ENCODE measurements around the gene PSPC1.
"Not testable (repeated sequence)": the region's sequence is repeated elsewhere in the genome, so short reads cannot be mapped to it uniquely, and the experiment has no call there.

PSPC1 gene

GRCh38 chr13:19742643-19743042 is 40.1 kb downstream of the PSPC1 start:
- Histone ChIP-seq H3K27ac (no peak overlapping the region), H3K4me3 (no peak overlapping the region)
- TF ChIP-seq, protein P1, sequence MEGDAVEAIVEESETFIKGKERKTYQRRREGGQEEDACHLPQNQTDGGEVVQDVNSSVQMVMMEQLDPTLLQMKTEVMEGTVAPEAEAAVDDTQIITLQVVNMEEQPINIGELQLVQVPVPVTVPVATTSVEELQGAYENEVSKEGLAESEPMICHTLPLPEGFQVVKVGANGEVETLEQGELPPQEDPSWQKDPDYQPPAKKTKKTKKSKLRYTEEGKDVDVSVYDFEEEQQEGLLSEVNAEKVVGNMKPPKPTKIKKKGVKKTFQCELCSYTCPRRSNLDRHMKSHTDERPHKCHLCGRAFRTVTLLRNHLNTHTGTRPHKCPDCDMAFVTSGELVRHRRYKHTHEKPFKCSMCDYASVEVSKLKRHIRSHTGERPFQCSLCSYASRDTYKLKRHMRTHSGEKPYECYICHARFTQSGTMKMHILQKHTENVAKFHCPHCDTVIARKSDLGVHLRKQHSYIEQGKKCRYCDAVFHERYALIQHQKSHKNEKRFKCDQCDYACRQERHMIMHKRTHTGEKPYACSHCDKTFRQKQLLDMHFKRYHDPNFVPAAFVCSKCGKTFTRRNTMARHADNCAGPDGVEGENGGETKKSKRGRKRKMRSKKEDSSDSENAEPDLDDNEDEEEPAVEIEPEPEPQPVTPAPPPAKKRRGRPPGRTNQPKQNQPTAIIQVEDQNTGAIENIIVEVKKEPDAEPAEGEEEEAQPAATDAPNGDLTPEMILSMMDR (IDR thresholded peaks at IDR 0.05) = no peak
- no peak for DNase-seq (ENCODE audit: low spot score)

- TF ChIP-seq, protein P1 (IDR thresholded peaks at IDR 0.05) = no peak
- H3K27ac ChIP-seq = no peak overlapping the region
- no peak for DNase-seq (ENCODE audit: low spot score)
- no peak overlapping the region for H3K4me3 ChIP-seq
Observed at GRCh38 chr13:19737844-19738557, 44.7 kb downstream of the PSPC1 start.

DNA sequence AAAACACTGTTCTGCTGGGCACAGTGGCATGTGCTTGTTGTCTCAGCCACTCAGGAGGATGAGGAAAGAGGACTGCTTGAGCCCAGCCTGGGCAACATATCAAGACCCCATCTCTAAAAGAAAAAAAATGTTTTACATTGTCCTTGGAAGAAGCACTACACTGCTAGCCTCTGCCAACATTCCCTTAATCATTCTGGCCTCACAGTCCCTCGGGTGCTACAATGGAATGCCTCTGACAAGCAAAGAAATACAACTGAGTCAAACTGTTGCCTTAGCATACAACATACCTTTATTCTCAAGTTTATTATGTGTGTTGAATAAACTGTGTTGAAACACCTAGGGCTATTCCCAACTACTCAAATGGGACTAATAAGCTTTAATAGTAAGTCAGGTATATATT is 56.1 kb downstream of the PSPC1 start:
- DNase-seq (ENCODE audit: low spot score) = no peak
- TF ChIP-seq, protein P1 (IDR thresholded peaks at IDR 0.05) = no peak
- H3K27ac ChIP-seq = no peak overlapping the region
- no peak overlapping the region for H3K4me3 ChIP-seq

DNA sequence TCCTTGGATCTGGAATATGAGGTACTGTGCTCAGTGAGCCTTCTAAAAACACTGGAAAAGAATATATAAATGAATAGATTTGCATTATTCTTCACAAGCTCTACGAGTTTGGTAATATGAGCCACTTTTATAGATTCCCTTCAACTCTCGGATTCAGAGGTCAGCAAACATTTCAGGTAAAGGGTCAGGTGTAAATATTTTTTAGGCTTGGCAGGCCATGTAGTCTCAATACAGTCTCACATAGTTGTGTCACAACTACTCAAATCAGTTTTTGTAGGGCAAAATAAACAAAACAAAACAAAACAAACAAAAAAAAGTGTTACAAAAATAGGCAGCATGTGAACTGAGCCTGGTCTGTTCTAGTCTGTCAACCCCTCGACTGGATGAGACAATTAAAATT is 57.4 kb downstream of the PSPC1 start:
- TF ChIP-seq, protein P1 (IDR thresholded peaks at IDR 0.05) = no peak
- Histone ChIP-seq H3K4me3 (no peak overlapping the region), H3K27ac (no peak overlapping the region)
- DNase-seq (ENCODE audit: low spot score) = no peak

GRCh38 chr13:19720039-19720438 is 62.7 kb downstream of the PSPC1 start:
- no peak overlapping the region for H3K4me3 ChIP-seq
- no peak overlapping the region for H3K27ac ChIP-seq
- TF ChIP-seq, protein P1 (IDR thresholded peaks at IDR 0.05) = no peak
- no peak for DNase-seq (ENCODE audit: low spot score)

DNA sequence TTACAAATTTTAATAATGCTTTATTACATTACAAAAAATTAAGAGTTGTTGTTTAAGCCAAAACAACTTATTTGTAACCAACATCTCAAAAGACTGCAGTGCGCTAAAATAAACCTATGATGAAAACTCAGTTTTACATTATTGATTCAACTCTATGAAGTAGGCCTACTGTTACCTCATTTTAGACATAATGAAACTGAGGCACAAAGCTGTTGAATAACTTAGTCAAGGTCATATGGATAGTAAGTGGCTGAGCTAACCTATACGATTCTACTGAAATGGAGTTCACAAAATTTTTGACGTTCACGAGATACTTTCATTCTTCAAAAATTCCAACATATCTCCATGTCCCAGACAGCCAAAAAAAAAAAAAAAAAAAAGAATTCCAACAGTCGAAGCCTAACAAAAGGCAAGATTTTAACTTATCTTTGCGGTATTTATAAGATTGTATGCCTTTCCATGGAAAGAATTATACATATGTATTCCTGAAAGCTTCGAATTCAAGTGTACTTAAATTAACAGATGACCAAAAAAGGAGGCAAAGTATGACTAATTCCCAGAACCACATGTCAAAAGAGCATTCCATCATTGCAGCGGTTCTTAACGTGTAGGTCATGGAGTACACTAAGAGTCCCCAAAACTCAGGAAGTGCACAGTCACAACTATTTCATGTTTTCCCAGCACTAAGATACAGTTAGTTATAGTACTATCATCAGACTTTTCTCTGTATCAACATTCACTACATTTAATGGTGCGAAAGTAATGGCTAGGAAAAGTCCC is 69.4 kb downstream of the PSPC1 start:
- TF ChIP-seq, protein P1 (IDR thresholded peaks at IDR 0.05) = no peak
- no peak overlapping the region for H3K27ac ChIP-seq
- no peak overlapping the region for H3K4me3 ChIP-seq
- no peak for DNase-seq (ENCODE audit: low spot score)

GRCh38 chr13:19709782-19710181 is 73.0 kb downstream of the PSPC1 start:
- H3K4me3 ChIP-seq; DNase-seq (ENCODE audit: low spot score); H3K27ac ChIP-seq: not testable (repeated sequence)

GRCh38 chr13:19709039-19709438 is 73.7 kb downstream of the PSPC1 start:
- DNase-seq (ENCODE audit: low spot score); H3K4me3 ChIP-seq; H3K27ac ChIP-seq: not testable (repeated sequence)

DNA sequence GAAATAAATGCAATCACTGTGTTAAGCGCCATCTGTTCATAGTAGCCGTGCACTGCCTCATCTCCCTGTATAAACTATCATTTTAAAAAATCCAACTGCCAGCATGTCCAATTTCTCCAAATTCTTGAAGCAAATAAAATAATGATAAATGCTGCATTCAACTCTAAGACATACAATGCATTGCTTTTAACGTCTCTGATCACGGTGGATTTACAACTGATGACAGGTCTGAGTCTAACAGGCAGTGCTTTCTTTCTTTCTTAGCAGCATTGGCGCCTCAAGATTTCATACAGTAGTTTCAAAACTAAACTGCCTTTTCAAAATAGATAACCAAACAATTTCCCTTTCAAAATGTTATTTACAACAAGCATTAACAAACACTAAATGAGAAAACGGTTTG is 78.5 kb downstream of the PSPC1 start:
- H3K27ac ChIP-seq; H3K4me3 ChIP-seq; DNase-seq (ENCODE audit: low spot score): not testable (repeated sequence)

DNA sequence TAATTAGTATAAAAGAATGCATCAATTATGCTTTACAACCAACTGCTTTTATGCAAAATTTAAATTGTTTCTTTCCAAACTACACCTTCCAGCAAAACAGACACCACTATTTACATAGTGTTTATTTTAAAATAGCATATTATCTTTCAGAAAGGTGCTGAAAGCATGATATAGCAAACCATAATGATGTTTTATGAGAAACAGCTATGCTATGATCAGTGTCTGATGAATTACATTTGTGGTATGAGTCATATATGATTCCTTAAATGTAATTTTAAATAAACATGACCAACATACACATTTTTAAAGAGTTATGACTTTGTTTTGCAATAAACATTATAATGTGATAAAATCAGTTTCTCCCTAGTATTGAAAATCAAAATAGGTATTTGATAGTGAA is 81.1 kb downstream of the PSPC1 start:
- not testable (repeated sequence) for DNase-seq (ENCODE audit: low spot score); H3K27ac ChIP-seq; H3K4me3 ChIP-seq

DNA sequence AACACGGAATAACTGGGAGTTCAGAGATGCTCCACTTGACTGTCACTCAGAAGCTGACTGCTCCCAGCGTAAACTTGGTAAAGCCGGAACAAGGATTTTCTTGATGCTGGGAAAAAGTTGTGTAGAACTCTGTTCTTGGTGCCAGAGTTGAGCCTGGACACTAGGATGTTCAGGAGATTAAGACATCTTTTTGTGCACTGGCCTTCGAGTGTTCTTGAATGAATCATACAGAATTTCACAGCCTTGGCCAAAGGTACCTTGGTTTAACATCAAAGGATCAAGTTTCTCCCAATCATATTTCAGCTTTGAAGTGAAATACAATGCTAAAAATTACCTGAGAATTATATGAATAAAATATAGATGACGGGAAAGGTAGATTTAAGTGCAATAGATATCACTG is 81.8 kb downstream of the PSPC1 start:
- DNase-seq (ENCODE audit: low spot score); H3K4me3 ChIP-seq; H3K27ac ChIP-seq: not testable (repeated sequence)

All from coronary artery (tissue), 2 donors.